ENCODE measurements around the gene MLLT10.
"Not testable (repeated sequence)": the region's sequence is repeated elsewhere in the genome, so short reads cannot be mapped to it uniquely, and the experiment has no call there.

MLLT10 gene

GRCh38 chr10:21529032-21529910 lies 4.8 kb upstream of the MLLT10 start:
- DNase-seq, result no peak

- no peak for DNase-seq
These were observed 3.9 kb upstream of the MLLT10 start for GRCh38 chr10:21530168-21530567.

GRCh38 chr10:21530641-21531040 lies 3.4 kb upstream of the MLLT10 start:
- no peak for DNase-seq

- DNase-seq, result no peak
These were observed 2.9 kb upstream of the MLLT10 start for GRCh38 chr10:21531164-21531563.

- no peak for DNase-seq
These were observed 1.2 kb upstream of the MLLT10 start for GRCh38 chr10:21532694-21533466.

GRCh38 chr10:21534280-21534586 lies 201 bp downstream of the MLLT10 start:
- no peak for DNase-seq

- peak; percentile 52 for DNase-seq
These were observed 817 bp downstream of the MLLT10 start for GRCh38 chr10:21534604-21535493.

GRCh38 chr10:21535494-21535965 lies 1.5 kb downstream of the MLLT10 start:
- no peak for DNase-seq

- not testable (repeated sequence) for DNase-seq
These were observed 1.9 kb downstream of the MLLT10 start for GRCh38 chr10:21535976-21536375.

GRCh38 chr10:21536874-21537273 lies 2.8 kb downstream of the MLLT10 start:
- no peak for DNase-seq

GRCh38 chr10:21540701-21541100 lies 6.7 kb downstream of the MLLT10 start:
- not testable (repeated sequence) for DNase-seq

GRCh38 chr10:21547246-21547645 lies 13.2 kb downstream of the MLLT10 start:
- no peak for DNase-seq

- no peak for DNase-seq
These were observed 18.6 kb downstream of the MLLT10 start for GRCh38 chr10:21552638-21553037.

- DNase-seq, result no peak
These were observed 22.5 kb downstream of the MLLT10 start for GRCh38 chr10:21556527-21556926.

GRCh38 chr10:21558984-21559383 lies 25.0 kb downstream of the MLLT10 start:
- DNase-seq, result not testable (repeated sequence)

- no peak for DNase-seq
These were observed 36.9 kb downstream of the MLLT10 start for GRCh38 chr10:21570761-21571521.

GRCh38 chr10:21572578-21572977 lies 38.5 kb downstream of the MLLT10 start:
- no peak for DNase-seq

- not testable (repeated sequence) for DNase-seq
These were observed 40.5 kb downstream of the MLLT10 start for GRCh38 chr10:21574514-21574913.

GRCh38 chr10:21579291-21579690 lies 45.3 kb downstream of the MLLT10 start:
- DNase-seq, result no peak

- DNase-seq, result not testable (repeated sequence)
These were observed 47.4 kb downstream of the MLLT10 start for GRCh38 chr10:21581421-21581834.

- no peak for DNase-seq
These were observed 51.0 kb downstream of the MLLT10 start for GRCh38 chr10:21584834-21585530.

GRCh38 chr10:21587391-21587790 lies 53.4 kb downstream of the MLLT10 start:
- DNase-seq, result no peak
